SK-N-MC (cell line): ENCODE results near the gene TXNDC17.

ENCODE experiments used
- EZH2 ChIP-seq: fragments of 200-600 bp; sonication (generic); IDR thresholded peaks from one replicate; pipeline ENCODE4 v1.6.1; 2017; ENCODE audit warnings: antibody characterized with exemption
- POLR2AphosphoS5 ChIP-seq: IDR thresholded peaks from 2 replicates; pipeline ENCODE4 v1.6.1; 2012; ENCODE audit warnings: mild to moderate bottlenecking, low read depth, low read length, borderline replicate concordance

GRCh38 chr17:6627019-6627418 is 13.8 kb upstream of the TXNDC17 start:
- TF ChIP-seq POLR2AphosphoS5 (no peak), EZH2 (no peak)
